Right lobe of liver (tissue), 6 donors: ENCODE measurements around the gene UNC80. TPM values are rescaled to one million over a fixed set of nuclear protein-coding genes. Genes with fewer than 3 reads are reported as not detected.

Experiments
- ATAC-seq, 4 donors: fragments of 200-7000 bp; cut with Tn5 transposase; one replicate each; pipeline ENCODE4 v1.9.1; 2020; ENCODE audit warnings: mild to moderate bottlenecking in 4 of 4, moderate library complexity in 4 of 4
- DNase-seq, 3 donors: peaks; one replicate each; pipeline ENCODE4 v3.0.0-alpha.2; 2020
- H3K27ac ChIP-seq, 3 donors: fragments of 200-600 bp; one replicate each; pipeline ENCODE4 v1.8.0; 2022
- H3K27me3 ChIP-seq, 2 donors: fragments of 200-600 bp; one replicate each; pipeline ENCODE4 v1.8.0; 2022
- H3K36me3 ChIP-seq, 4 donors: fragments of 200-600 bp; sonication (generic) in 1 of 4; one replicate each; pipeline versions ENCODE4 v1.5.1 to v1.8.0; 2017 to 2022; ENCODE audit warnings: control low read depth in 1 of 4
- H3K4me1 ChIP-seq, 4 donors: fragments of 200-600 bp; sonication (generic) in 1 of 4; one replicate each; pipeline versions ENCODE4 v1.5.1 to v1.8.0; 2017 to 2022; ENCODE audit warnings: control low read depth in 1 of 4
- H3K4me3 ChIP-seq, 3 donors: fragments of 200-600 bp; one replicate each; pipeline ENCODE4 v1.8.0; 2022
- H3K9me3 ChIP-seq, 4 donors: fragments of 200-600 bp; sonication (generic) in 1 of 4; one replicate each; pipeline versions ENCODE4 v1.5.1 to v1.8.0; 2017 to 2022; ENCODE audit warnings: control low read depth in 1 of 4
- CTCF ChIP-seq, 4 donors: fragments of 200-600 bp in 3 of 4; fragments of 450-650 bp in 1 of 4; IDR thresholded peaks; one replicate each; pipeline versions ENCODE4 v1.5.1 to v1.8.0; 2016 to 2022; ENCODE audit warnings: antibody characterized with exemption in 4 of 4, mild to moderate bottlenecking in 2 of 4
- POLR2A ChIP-seq: fragments of 450-650 bp; IDR thresholded peaks from one replicate; pipeline ENCODE4 v1.6.1; 2017; ENCODE audit warnings: antibody characterized with exemption, mild to moderate bottlenecking
- WGBS: methylation state at CpG from one replicate; pipeline ENCODE4 v1.1.6; 2018; ENCODE audit warnings: low coverage, low lambda C conversion rate; ENCODE audit not compliant: insufficient coverage; ENCODE audit errors: missing lambda C conversion rate; 5-methylcytosine and 5-hydroxymethylcytosine counted together
- intact Hi-C, 2 donors: fragments of 100-400 bp; cut with DNase I; formaldehyde crosslinking; loops; one replicate each; pipeline versions ENCODE4 v1.11.2 to v1.14.1; 2022
- total RNA-seq, 6 experiments: library from RNA; depleted of rRNA in 2 of 6; stranded (reverse); fragments of >200 nt in 2 of 6; fragmentation: NEBNext Ultra II Directional in 3 of 6; extraction: Animal tissue kit (Norgen Biotek cat#: 25700) in 3 of 6; gene quantifications; one replicate each; pipeline versions ENCODE4 v1.1.0 to v1.2.4, GENCODE V29; 2016 to 2023
- donor health status: DM: no; HTN: yes; CAD: no.
- donor health status: DM: no; HTN: no; CAD: no.
- donor health status: DM: no; HTN: no; CAD: no.
- donor health status: DM: no; HTN: yes; CAD: no.
- donor health status: DM: no; HTN: yes; CAD: no.

Gene UNC80
- total RNA-seq, 6 experiments from 2014 or later, result 0.19 TPM; not detected in 5

- WGBS, result 27% methylated on average over 3 of the region's 3 CpGs
- ATAC-seq (no peak), DNase-seq (no peak)
- no peaks in the 10 kb centered on the region for H3K36me3 ChIP-seq
- no peak for TF ChIP-seq POLR2A
- no peak for TF ChIP-seq CTCF (IDR thresholded peaks at IDR 0.05)
- H3K9me3 ChIP-seq, result no peaks in the 10 kb centered on the region
- no peaks in the 10 kb centered on the region for H3K27me3 ChIP-seq
- no peak overlapping the region for H3K27ac ChIP-seq
- H3K4me1 ChIP-seq, result no peaks in the 10 kb centered on the region
- H3K4me3 ChIP-seq, result no peak overlapping the region
- intact Hi-C loops, result no loop called here
Observed at GRCh38 chr2:209763106-209763505, 8.5 kb upstream of the UNC80 start.

- H3K4me3 ChIP-seq, result no peak overlapping the region
- H3K27ac ChIP-seq, result no peak overlapping the region
- no peaks in the 10 kb centered on the region for H3K36me3 ChIP-seq
- no peak for ATAC-seq
- no peaks in the 10 kb centered on the region for H3K4me1 ChIP-seq
- DNase-seq, result no peak
- no peaks in the 10 kb centered on the region for H3K27me3 ChIP-seq
- no peaks in the 10 kb centered on the region for H3K9me3 ChIP-seq
- TF ChIP-seq CTCF (IDR thresholded peaks at IDR 0.05) (no peak), POLR2A (no peak)
- 58% methylated on average over 1 of the region's 1 CpG for WGBS
- intact Hi-C loops, result no loop called here
Observed at GRCh38 chr2:209766613-209767012, 5.0 kb upstream of the UNC80 start.

- no peak for ATAC-seq
- Histone ChIP-seq H3K27ac (no peak overlapping the region), H3K27me3 (peaks cover 0 to 5% of the 10 kb centered on the region in 2 donors), H3K36me3 (no peaks in the 10 kb centered on the region), H3K9me3 (no peaks in the 10 kb centered on the region), H3K4me3 (no peak overlapping the region), H3K4me1 (no peaks in the 10 kb centered on the region)
- WGBS, result 31% methylated on average over 2 of the region's 2 CpGs
- DNase-seq, result no peak
- TF ChIP-seq POLR2A (no peak), CTCF (IDR thresholded peaks at IDR 0.05) (no peak)
- intact Hi-C loops, result no loop called here
Observed at GRCh38 chr2:209767316-209767715, 4.3 kb upstream of the UNC80 start.

GRCh38 chr2:209768557-209768956 is 3.1 kb upstream of the UNC80 start:
- no peak overlapping the region for H3K4me3 ChIP-seq
- no peaks in the 10 kb centered on the region for H3K9me3 ChIP-seq
- no peak overlapping the region for H3K27ac ChIP-seq
- H3K27me3 ChIP-seq, result peaks cover 0 to 5% of the 10 kb centered on the region in 2 donors
- no peaks in the 10 kb centered on the region for H3K36me3 ChIP-seq
- intact Hi-C loops, result no loop called here
- DNase-seq, result no peak
- H3K4me1 ChIP-seq, result no peaks in the 10 kb centered on the region
- ATAC-seq, result no peak
- TF ChIP-seq POLR2A, result no peak
- no peak for TF ChIP-seq CTCF (IDR thresholded peaks at IDR 0.05)

DNA sequence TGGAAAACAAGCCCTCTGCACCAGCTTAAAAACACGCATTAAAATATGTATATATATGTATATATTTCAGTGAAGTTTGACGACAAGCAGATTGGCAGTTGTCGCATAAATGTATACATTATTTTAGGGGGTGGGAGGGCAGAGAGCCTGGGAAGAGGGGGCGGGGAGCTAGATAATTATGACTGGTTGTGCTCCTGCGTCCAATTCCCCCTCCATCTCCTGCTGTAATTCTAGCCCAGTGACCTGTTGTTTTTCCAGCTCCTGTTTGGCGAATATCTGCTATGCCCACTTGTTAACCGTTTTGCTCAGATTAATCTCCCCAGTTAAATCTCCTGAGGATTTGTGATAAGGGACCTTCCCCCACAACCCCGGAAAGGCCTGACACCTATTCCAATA is 656 bp downstream of the UNC80 start:
- H3K9me3 ChIP-seq, result no peaks in the 10 kb centered on the region
- H3K27me3 ChIP-seq, result peaks cover 0 to 5% of the 10 kb centered on the region in 2 donors
- no peak overlapping the region for H3K27ac ChIP-seq
- no peaks in the 10 kb centered on the region for H3K4me1 ChIP-seq
- WGBS, result 15% methylated on average over 7 of the region's 8 CpGs
- no peak for TF ChIP-seq POLR2A
- no peak for TF ChIP-seq CTCF (IDR thresholded peaks at IDR 0.05)
- H3K36me3 ChIP-seq, result no peaks in the 10 kb centered on the region
- ATAC-seq, result no peak
- no peak for DNase-seq
- intact Hi-C loops, result no loop called here
- H3K4me3 ChIP-seq, result no peak overlapping the region
